Kidney epithelial cell (primary cell): Measurements from ENCODE around the gene SCN1B. TPM values are rescaled to one million over a fixed set of nuclear protein-coding genes. Genes with fewer than 3 reads are reported as not detected.
"Not testable (repeated sequence)": the region's sequence is repeated elsewhere in the genome, so short reads cannot be mapped to it uniquely, and the experiment has no call there.

ENCODE experiments used
- DNase-seq: peaks from one replicate; pipeline ENCODE4 v3.0.0-alpha.2; 2010; ENCODE audit warnings: low read depth
- H3K27me3 ChIP-seq: 2 replicates; pipeline ENCODE4 v1.6.0; 2011; ENCODE audit warnings: low read length; ENCODE audit not compliant: control insufficient read depth, insufficient read depth
- H3K36me3 ChIP-seq: 2 replicates; pipeline ENCODE4 v1.5.1; 2011; ENCODE audit warnings: low read length; ENCODE audit not compliant: control insufficient read depth, insufficient read depth
- H3K4me3 ChIP-seq: 2 replicates; pipeline ENCODE4 v1.5.1; 2011; ENCODE audit warnings: low read depth, mild to moderate bottlenecking, control low read depth, low read length
- total RNA-seq: library from RNA; depleted of rRNA; stranded (reverse); fragments of >200 nt; gene quantifications from 2 replicates; pipeline ENCODE4 v1.2.3, GENCODE V29; 2015
- TF ChIP-seq, protein P1 (sequence below): IDR thresholded peaks from 2 replicates; pipeline ENCODE4 v1.5.1; 2011; ENCODE audit warnings: mild to moderate bottlenecking, moderate library complexity, low read length, control low read depth, inconsistent platforms; ENCODE audit not compliant: insufficient read depth, poor library complexity, severe bottlenecking

The SCN1B gene
- total RNA-seq, 1 donor from 2014 or later, result 1.8 TPM

DNA sequence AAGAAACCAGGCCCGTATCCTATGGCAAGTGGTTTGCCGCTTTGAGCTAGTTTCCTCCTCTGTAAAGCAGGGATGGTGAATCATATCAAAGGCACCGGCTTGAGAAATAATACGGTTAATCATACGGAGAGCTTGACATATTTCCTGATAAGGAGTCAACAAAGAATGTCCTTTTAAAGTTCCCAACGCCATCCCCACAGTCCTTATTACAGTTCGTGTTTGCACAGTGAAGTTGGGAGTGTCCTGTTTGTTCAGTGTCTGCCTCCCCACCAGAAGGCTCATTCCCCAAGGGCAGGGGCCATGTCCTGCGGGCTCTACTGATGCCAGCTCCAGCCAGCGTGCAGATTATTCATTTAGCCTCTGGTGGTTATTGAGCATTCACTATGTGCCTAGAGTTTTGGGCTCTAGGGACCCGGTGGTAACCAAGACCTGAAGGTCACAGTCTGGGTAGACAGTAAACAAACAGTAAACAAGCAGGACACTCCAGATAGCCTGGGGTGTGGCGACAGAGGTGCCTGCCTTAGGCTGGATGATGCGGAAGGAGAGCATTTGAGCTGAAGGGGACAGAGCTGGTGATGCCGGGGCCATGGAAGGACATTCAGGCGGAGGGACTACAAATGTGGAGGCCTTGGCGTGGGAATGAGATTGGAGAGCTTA lies 23.8 kb upstream of the SCN1B start:
- no peaks in the 10 kb centered on the region for H3K27me3 ChIP-seq
- peaks cover 2% of the 10 kb centered on the region for H3K36me3 ChIP-seq
- H3K4me3 ChIP-seq, result no peak overlapping the region
- no peak for DNase-seq
- TF ChIP-seq, protein P1, sequence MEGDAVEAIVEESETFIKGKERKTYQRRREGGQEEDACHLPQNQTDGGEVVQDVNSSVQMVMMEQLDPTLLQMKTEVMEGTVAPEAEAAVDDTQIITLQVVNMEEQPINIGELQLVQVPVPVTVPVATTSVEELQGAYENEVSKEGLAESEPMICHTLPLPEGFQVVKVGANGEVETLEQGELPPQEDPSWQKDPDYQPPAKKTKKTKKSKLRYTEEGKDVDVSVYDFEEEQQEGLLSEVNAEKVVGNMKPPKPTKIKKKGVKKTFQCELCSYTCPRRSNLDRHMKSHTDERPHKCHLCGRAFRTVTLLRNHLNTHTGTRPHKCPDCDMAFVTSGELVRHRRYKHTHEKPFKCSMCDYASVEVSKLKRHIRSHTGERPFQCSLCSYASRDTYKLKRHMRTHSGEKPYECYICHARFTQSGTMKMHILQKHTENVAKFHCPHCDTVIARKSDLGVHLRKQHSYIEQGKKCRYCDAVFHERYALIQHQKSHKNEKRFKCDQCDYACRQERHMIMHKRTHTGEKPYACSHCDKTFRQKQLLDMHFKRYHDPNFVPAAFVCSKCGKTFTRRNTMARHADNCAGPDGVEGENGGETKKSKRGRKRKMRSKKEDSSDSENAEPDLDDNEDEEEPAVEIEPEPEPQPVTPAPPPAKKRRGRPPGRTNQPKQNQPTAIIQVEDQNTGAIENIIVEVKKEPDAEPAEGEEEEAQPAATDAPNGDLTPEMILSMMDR, result no peak

DNA sequence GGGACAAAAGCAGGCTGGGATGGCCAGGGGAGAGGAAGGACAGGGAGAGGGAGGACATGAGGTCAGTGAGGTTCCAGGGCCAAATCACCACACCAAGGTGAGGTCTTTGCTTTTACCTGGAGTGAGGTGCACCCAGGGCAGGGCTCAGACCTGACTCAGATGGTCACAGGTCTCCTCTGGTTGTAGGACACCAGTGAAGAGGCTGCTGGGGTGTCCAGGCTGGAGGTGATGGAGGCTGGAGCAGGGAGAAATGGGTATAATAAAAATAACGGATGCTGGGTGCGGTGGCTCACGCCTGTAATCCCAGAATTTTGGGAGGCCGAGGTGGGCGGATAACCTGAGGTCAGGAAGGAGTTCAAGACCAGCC lies 23.3 kb upstream of the SCN1B start:
- TF ChIP-seq, protein P1, result no peak
- peaks cover 3% of the 10 kb centered on the region for H3K36me3 ChIP-seq

DNA sequence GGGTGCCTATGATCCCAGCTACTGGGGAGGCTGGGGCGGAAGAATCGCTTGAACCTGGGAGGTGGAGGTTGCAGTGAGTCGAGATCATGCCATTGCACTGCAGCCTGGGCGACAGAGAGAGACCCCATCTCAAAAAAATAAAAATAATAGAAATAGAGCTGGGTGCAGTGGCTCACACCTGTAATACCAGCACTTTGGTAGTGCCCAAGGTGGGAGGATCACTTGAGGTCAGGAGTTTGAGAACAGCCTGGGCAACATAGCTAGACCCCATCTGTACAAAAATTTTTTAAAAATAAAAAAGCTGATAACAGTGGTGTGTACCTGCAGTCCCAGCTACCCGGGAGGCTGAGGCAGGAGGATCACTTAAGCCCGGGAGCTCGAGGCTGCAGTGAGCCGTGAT lies 22.8 kb upstream of the SCN1B start:
- H3K36me3 ChIP-seq, result not testable (repeated sequence)

More for the DNA sequence above, 23.3 kb upstream of the SCN1B start:
- DNase-seq, result no peak
- no peak overlapping the region for H3K4me3 ChIP-seq
- H3K27me3 ChIP-seq, result no peaks in the 10 kb centered on the region

DNA sequence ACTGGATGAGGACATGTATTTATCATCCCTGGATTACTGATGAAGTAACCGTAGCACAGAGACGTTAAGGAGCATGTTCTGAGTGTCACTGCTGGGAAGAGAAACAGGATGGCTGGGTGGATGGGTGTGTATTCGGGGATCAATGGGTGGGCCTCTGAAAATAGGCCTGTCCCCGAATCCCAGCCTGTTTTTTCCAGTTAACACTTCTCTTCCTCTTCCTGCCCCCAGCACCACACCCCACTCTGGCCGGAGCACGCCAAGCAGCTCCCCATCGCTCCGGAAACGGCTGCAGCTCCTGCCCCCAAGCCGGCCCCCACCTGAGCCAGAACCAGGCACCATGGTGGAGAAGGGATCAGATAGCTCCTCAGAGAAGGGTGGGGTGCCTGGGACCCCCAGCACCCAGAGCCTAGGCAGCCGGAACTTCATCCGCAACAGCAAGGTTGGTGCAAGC lies 21.4 kb upstream of the SCN1B start:
- peaks cover 3% of the 10 kb centered on the region for H3K36me3 ChIP-seq
- TF ChIP-seq, protein P1, result no peak
- H3K4me3 ChIP-seq, result no peak overlapping the region
- DNase-seq, result no peak
- no peaks in the 10 kb centered on the region for H3K27me3 ChIP-seq

More for the DNA sequence above, 22.8 kb upstream of the SCN1B start:
- H3K4me3 ChIP-seq, DNase-seq, H3K27me3 ChIP-seq: not testable (repeated sequence)

DNA sequence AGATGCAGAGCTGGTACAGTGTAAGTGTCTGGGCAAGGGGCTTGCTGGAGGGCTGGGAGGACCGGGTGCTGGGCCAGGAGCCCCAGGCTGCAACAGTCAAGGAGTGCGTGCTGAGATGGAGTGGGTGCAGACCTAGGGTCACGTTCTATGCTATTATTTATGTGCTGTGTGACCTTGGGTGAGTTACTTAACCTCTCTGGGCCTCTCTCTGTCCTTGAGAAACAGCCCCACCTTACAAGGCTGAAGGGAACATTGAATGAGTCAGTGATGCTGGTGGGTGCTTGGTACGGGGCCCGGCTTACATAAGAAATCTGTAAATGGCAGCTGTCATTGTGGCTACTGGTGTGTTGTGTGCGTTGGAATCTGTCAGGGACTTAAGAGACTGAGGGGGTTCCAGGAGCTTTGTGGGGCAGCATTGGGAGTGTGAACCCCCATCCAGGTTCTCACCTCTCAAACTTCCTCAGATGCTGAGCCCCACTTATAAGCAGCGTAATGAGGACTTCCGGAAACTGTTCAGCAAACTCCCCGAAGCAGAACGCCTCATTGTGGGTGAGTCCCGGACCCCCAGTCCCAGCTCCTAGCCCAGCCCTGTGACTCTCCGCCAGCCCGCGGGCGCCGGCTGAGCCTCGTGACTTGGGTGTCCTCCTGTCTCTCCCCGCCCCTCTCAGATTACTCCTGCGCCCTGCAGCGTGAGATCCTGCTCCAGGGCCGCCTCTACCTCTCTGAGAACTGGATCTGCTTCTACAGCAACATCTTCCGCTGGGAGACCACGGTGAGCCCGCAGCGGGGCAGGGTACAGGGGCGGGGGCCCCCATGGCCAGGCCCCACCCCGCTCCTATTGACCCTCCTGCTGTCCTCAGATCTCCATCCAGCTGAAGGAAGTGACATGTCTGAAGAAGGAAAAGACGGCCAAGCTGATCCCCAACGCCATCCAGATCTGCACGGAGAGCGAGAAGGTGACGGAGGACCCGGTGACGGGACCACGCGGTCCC lies 20.6 kb upstream of the SCN1B start:
- peaks cover 3% of the 10 kb centered on the region for H3K36me3 ChIP-seq
- H3K27me3 ChIP-seq, result no peaks in the 10 kb centered on the region
- TF ChIP-seq, protein P1, result no peak
- no peak overlapping the region for H3K4me3 ChIP-seq
- no peak for DNase-seq

DNA sequence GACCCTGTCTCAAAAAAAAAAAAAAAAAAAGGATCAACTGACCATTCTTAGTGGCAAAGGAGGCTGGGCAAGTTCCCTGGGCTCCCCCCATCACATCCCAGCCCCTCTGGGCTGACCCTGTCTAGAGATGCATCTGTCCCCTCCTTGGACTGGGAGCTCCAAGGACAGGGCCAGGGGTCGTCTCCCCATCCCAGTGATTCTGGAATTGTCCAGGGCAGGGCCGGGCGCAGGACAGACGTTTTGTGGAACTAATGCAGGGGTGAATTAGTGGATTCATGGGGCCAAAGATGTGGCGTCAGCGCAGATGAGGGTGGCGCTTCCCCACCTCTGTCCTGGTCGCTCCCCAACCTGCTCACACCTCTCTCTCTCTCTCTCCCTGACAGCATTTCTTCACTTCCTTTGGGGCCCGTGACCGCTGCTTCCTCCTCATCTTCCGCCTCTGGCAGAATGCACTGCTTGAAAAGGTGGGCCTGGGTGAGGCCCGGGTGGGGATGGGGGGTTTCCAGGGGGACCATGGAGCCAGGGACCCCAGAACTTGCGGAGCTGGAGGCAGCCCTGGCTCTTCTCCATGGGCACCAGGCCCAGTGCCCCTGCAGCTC lies 19.1 kb upstream of the SCN1B start:
- H3K4me3 ChIP-seq, result no peak overlapping the region

More for the DNA sequence above, 19.1 kb upstream of the SCN1B start:
- DNase-seq, result no peak
- Histone ChIP-seq H3K27me3 (no peaks in the 10 kb centered on the region), H3K36me3 (peaks cover 3% of the 10 kb centered on the region)
- TF ChIP-seq, protein P1, result no peak
